Fibroblast of pulmonary artery (primary cell): ENCODE data around the gene PKP4.
A peak's percentile ranks its signal among the peaks of the same experiment; 100 is the strongest.

Source experiments
- DNase-seq: peaks from one replicate; pipeline ENCODE4 v3.0.0-alpha.2; 2010; ENCODE audit warnings: low read depth
- H3K4me3 ChIP-seq: replicated peaks from 2 replicates; pipeline ENCODE4 v1.5.1; 2011; ENCODE audit warnings: low read depth, mild to moderate bottlenecking, control low read depth, low read length, moderate library complexity
- CTCF ChIP-seq: IDR thresholded peaks from 2 replicates; pipeline ENCODE4 v1.5.1; 2011; ENCODE audit warnings: mild to moderate bottlenecking, control low read depth, low read length, inconsistent platforms; ENCODE audit errors: missing control alignments

The PKP4 gene

GRCh38 chr2:158644139-158644538, 187.4 kb downstream of the PKP4 start:
- DNase-seq: peak; percentile 81
- TF ChIP-seq CTCF: no peak

GRCh38 chr2:158645299-158645698, 188.5 kb downstream of the PKP4 start:
- H3K4me3 ChIP-seq: no peak overlapping the region
- TF ChIP-seq CTCF: no peak
- DNase-seq: no peak

More at GRCh38 chr2:158644139-158644538, 187.4 kb downstream of the PKP4 start:
- H3K4me3 ChIP-seq: no peak overlapping the region

GRCh38 chr2:158647436-158648231, 190.9 kb downstream of the PKP4 start:
- DNase-seq: no peak

GRCh38 chr2:158649846-158650245, 193.1 kb downstream of the PKP4 start:
- no peak for TF ChIP-seq CTCF
- no peak overlapping the region for H3K4me3 ChIP-seq
- DNase-seq: no peak

More at GRCh38 chr2:158647436-158648231, 190.9 kb downstream of the PKP4 start:
- no peak for TF ChIP-seq CTCF
- H3K4me3 ChIP-seq: no peak overlapping the region

- DNase-seq: no peak
These were observed 194.1 kb downstream of the PKP4 start for GRCh38 chr2:158650646-158651357.

GRCh38 chr2:158651358-158652057, 194.8 kb downstream of the PKP4 start:
- no peak for TF ChIP-seq CTCF
- no peak overlapping the region for H3K4me3 ChIP-seq
- no peak for DNase-seq

More at GRCh38 chr2:158650646-158651357, 194.1 kb downstream of the PKP4 start:
- no peak overlapping the region for H3K4me3 ChIP-seq
- TF ChIP-seq CTCF: no peak
